GM23338 (cell line): ENCODE measurements around the gene MIDN. TPM values are rescaled to one million over a fixed set of nuclear protein-coding genes. Genes with fewer than 3 reads are reported as not detected.

ENCODE experiments used
- ATAC-seq: fragments of 200-7000 bp; cut with Tn5 transposase; 3 replicates; pipeline ENCODE4 v1.9.1; 2020
- DNase-seq: peaks from one replicate; pipeline ENCODE4 v3.0.0-alpha.2; 2015; ENCODE audit warnings: low spot score
- H2AFZ ChIP-seq: fragments of 200-600 bp; sonication (generic); 2 replicates; pipeline ENCODE4 v1.8.0; 2016; ENCODE audit warnings: antibody characterized with exemption, mild to moderate bottlenecking, moderate library complexity
- H3F3A ChIP-seq: fragments of 200-600 bp; sonication (generic); replicated peaks from 2 replicates; pipeline ENCODE4 v1.8.0; 2017; ENCODE audit warnings: antibody characterized with exemption, mixed run types, low read depth
- H3K27ac ChIP-seq: fragments of 200-600 bp; sonication (generic); 2 replicates; pipeline ENCODE4 v1.6.1; 2016; ENCODE audit warnings: low read depth
- H3K27me3 ChIP-seq: fragments of 200-600 bp; sonication (generic); 2 replicates; pipeline ENCODE4 v1.8.0; 2016; ENCODE audit warnings: mild to moderate bottlenecking, mixed run types, moderate library complexity; ENCODE audit not compliant: insufficient read depth
- H3K36me3 ChIP-seq: fragments of 200-600 bp; sonication (generic); 2 replicates; pipeline ENCODE4 v1.8.0; 2016; ENCODE audit warnings: mild to moderate bottlenecking; ENCODE audit not compliant: insufficient read depth
- H3K4me1 ChIP-seq: fragments of 200-600 bp; sonication (generic); 2 replicates; pipeline ENCODE4 v1.8.0; 2016; ENCODE audit warnings: mild to moderate bottlenecking, moderate library complexity; ENCODE audit not compliant: insufficient read depth
- H3K4me2 ChIP-seq: fragments of 200-600 bp; sonication (generic); 2 replicates; pipeline ENCODE4 v1.7.1; 2017; ENCODE audit warnings: mixed run types
- H3K4me3 ChIP-seq: fragments of 200-600 bp; sonication (generic); 2 replicates; pipeline ENCODE4 v1.6.1; 2016; ENCODE audit warnings: mixed run types
- H3K79me2 ChIP-seq: fragments of 200-600 bp; sonication (generic); replicated peaks from 2 replicates; pipeline ENCODE4 v1.8.0; 2017; ENCODE audit warnings: mild to moderate bottlenecking; ENCODE audit not compliant: insufficient read depth
- H3K9me2 ChIP-seq: fragments of 200-600 bp; sonication (generic); 2 replicates; pipeline ENCODE4 v1.8.0; 2017; ENCODE audit not compliant: insufficient read depth
- H4K20me1 ChIP-seq: fragments of 200-600 bp; sonication (generic); replicated peaks from 2 replicates; pipeline ENCODE4 v1.8.0; 2017; ENCODE audit warnings: mild to moderate bottlenecking; ENCODE audit not compliant: insufficient read depth
- H3K27ac Mint-ChIP-seq: 2 replicates; pipeline ENCODE4 v1.8.0; 2020; ENCODE audit warnings: inconsistent platforms, mild to moderate bottlenecking, moderate library complexity, mixed read lengths
- H3K27me3 Mint-ChIP-seq: 3 replicates; pipeline ENCODE4 v1.8.0; 2022; ENCODE audit warnings: low read depth, mild to moderate bottlenecking, moderate library complexity, mixed read lengths, inconsistent platforms; ENCODE audit not compliant: insufficient read depth, poor library complexity
- H3K36me3 Mint-ChIP-seq: 3 replicates; pipeline ENCODE4 v1.8.0; 2021; ENCODE audit warnings: low read depth, mild to moderate bottlenecking, inconsistent platforms, moderate library complexity, mixed read lengths
- H3K4me1 Mint-ChIP-seq: 3 replicates; pipeline ENCODE4 v1.8.0; 2020; ENCODE audit warnings: mild to moderate bottlenecking, inconsistent platforms, mixed read lengths
- H3K4me3 Mint-ChIP-seq: 3 replicates; pipeline ENCODE4 v1.8.0; 2021; ENCODE audit warnings: moderate library complexity, mild to moderate bottlenecking, inconsistent platforms, mixed read lengths
- H3K9me3 Mint-ChIP-seq: 3 replicates; pipeline ENCODE4 v1.8.0; 2020; ENCODE audit warnings: moderate library complexity, mild to moderate bottlenecking, inconsistent platforms, mixed read lengths
- CREB1 ChIP-seq: fragments of 250-450 bp; sonication (Bioruptor Pico); IDR thresholded peaks from 2 replicates; pipeline ENCODE4 v1.5.0; 2020; ENCODE audit warnings: low read depth, mild to moderate bottlenecking, moderate library complexity
- CTCF ChIP-seq, 2 experiments: fragments of 200-600 bp in 1 of 2; sonication (generic) in 1 of 2; conservative IDR thresholded peaks; 2 replicates each; pipeline versions ENCODE4 v1.5.1 to v1.6.1; 2016 to 2017; ENCODE audit warnings: antibody characterized with exemption in 2 of 2, low read depth in 2 of 2, mild to moderate bottlenecking in 2 of 2, moderate library complexity in 1 of 2
- ETS1 ChIP-seq: IDR thresholded peaks from 2 replicates; pipeline ENCODE4 v1.6.1; 2016; ENCODE audit warnings: antibody characterized with exemption
- EZH2 ChIP-seq: fragments of 200-600 bp; sonication (generic); IDR thresholded peaks from one replicate; pipeline ENCODE4 v1.8.0; 2017; ENCODE audit warnings: antibody characterized with exemption, mild to moderate bottlenecking, low read depth; ENCODE audit not compliant: unreplicated experiment
- EZH2phosphoT487 ChIP-seq: fragments of 200-600 bp; sonication (generic); IDR thresholded peaks from one replicate; pipeline ENCODE4 v1.8.1; 2018; ENCODE audit warnings: antibody characterized with exemption; ENCODE audit not compliant: unreplicated experiment
- JUNB ChIP-seq: IDR thresholded peaks from one replicate; pipeline ENCODE4 v1.6.1; 2016; ENCODE audit warnings: antibody characterized with exemption; ENCODE audit not compliant: unreplicated experiment
- NANOG ChIP-seq: IDR thresholded peaks from 2 replicates; pipeline ENCODE4 v1.6.1; 2016; ENCODE audit warnings: antibody characterized with exemption, borderline replicate concordance
- POLR2AphosphoS5 ChIP-seq: IDR thresholded peaks from 2 replicates; pipeline ENCODE4 v1.6.1; 2016; ENCODE audit warnings: antibody characterized with exemption, low read depth
- REST ChIP-seq: IDR thresholded peaks from one replicate; pipeline ENCODE4 v1.6.1; 2018; ENCODE audit warnings: antibody characterized with exemption; ENCODE audit not compliant: unreplicated experiment
- STAT1 ChIP-seq: IDR thresholded peaks from one replicate; pipeline ENCODE4 v1.6.1; 2016; ENCODE audit warnings: antibody characterized with exemption; ENCODE audit not compliant: unreplicated experiment
- ZNF114 ChIP-seq: fragments of 250-450 bp; sonication (Bioruptor Pico); IDR thresholded peaks from 2 replicates; pipeline ENCODE4 v1.5.0; 2020; ENCODE audit warnings: mild to moderate bottlenecking, moderate library complexity
- ZNF331 ChIP-seq: fragments of 250-450 bp; sonication (Bioruptor Pico); IDR thresholded peaks from 2 replicates; pipeline ENCODE4 v1.5.0; 2020; ENCODE audit warnings: low read depth, mild to moderate bottlenecking, moderate library complexity
- ZNF462 ChIP-seq: fragments of 250-450 bp; sonication (Bioruptor Pico); IDR thresholded peaks from 2 replicates; pipeline ENCODE4 v1.5.0; 2020; ENCODE audit warnings: mild to moderate bottlenecking, moderate library complexity
- polyA plus RNA-seq: library from polyadenylated mRNA; unstranded; fragments of >200 nt; fragmentation: Nextera tagmentation; extraction: Ambion mirVana; gene quantifications from 2 replicates; pipeline ENCODE4 v1.2.1, GENCODE V29; 2016
- total RNA-seq: library from RNA; depleted of rRNA; stranded (reverse); fragments of >200 nt; shearing (Covaris generic); gene quantifications from 2 replicates; pipeline ENCODE4 v1.2.3, GENCODE V29; 2014

MIDN gene
- total and polyA plus RNA-seq, 2 experiments from 2014 or later: 28.6 to 113 TPM

- Mint-ChIP-seq H3K27me3 (peaks cover 35% of the 10 kb centered on the region), H3K4me1 (peaks cover 38% of the 10 kb centered on the region), H3K36me3 (peaks cover 43% of the 10 kb centered on the region), H3K4me3 (peak overlapping the region; percentile 77), H3K9me3 (no peaks in the 10 kb centered on the region; the same call in 2 of the 3 replicates), H3K27ac (no peak overlapping the region)
- Histone ChIP-seq H2AFZ (no peak overlapping the region), H3K9me2 (no peaks in the 10 kb centered on the region), H3K4me3 (peak overlapping the region; percentile 88), H3K27me3 (no peaks in the 10 kb centered on the region), H3F3A (peaks cover 50% of the 10 kb centered on the region), H3K4me2 (peak overlapping the region; percentile 97), H3K4me1 (peaks cover 15% of the 10 kb centered on the region), H3K27ac (no peak overlapping the region), H3K79me2 (peaks cover 29% of the 10 kb centered on the region), H4K20me1 (peaks cover 19% of the 10 kb centered on the region), H3K36me3 (peaks cover 17% of the 10 kb centered on the region)
- no peak for TF ChIP-seq JUNB
- TF ChIP-seq POLR2AphosphoS5: no peak
- no peak for TF ChIP-seq CREB1 (CRISPR knock-in tag)
- TF ChIP-seq ZNF462: no peak
- TF ChIP-seq ZNF114 (CRISPR knock-in tag): no peak
- TF ChIP-seq REST: no peak
- TF ChIP-seq EZH2phosphoT487: no peak
- TF ChIP-seq ETS1: no peak
- no peak for TF ChIP-seq STAT1
- no peak for TF ChIP-seq CTCF (conservative IDR thresholded peaks at IDR 0.05; ENCODE audit: low read depth in 2 of 2)
- TF ChIP-seq ZNF331 (CRISPR knock-in tag): no peak
- TF ChIP-seq EZH2: no peak
- no peak for TF ChIP-seq NANOG
- ATAC-seq: no peak
- no peak for DNase-seq
Observed at GRCh38 chr19:1276628-1277022, 28.2 kb downstream of the MIDN start.
